GM18520 (cell line): Measurements from ENCODE around the gene TRABD.

Source experiments
- ATAC-seq: cut with Tn5 transposase; IDR thresholded peaks from one replicate; pipeline ENCODE4 v1.9.1; 2021; ENCODE audit not compliant: unreplicated experiment

TRABD gene

DNA sequence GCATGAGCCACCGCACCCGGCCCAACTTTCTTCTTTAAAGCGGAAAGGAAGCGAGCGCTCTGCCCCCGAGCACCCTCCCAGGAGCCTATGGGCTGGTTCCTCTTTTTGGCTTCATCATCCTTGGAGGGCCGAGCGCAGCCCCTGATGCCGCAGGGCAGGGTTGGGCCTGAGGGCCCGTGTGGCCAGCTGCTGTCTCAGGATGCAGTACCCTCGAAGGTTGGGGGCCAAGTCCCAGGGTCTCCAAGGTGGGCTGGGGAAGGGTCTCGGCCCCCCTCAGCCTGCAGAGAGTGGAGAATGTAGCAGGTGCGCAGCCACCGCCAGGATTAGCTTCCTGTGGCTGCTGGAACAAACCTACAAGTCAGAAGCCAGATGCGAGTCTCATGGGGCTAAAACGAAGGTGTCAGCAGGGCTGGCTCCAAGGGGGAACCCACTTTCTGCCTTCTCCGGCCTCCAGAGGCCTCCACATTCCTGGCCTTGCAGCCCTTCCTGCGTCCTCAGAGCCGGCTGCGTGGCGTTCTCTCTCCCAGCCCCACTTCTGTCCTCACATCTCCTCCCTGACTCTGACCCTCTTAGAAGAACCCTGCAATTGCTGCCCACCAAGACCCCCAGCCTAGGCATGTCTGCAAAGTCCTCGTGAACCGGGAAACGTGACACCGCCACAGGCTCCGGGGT lies 12.3 kb upstream of the TRABD start:
- ATAC-seq = no peak

DNA sequence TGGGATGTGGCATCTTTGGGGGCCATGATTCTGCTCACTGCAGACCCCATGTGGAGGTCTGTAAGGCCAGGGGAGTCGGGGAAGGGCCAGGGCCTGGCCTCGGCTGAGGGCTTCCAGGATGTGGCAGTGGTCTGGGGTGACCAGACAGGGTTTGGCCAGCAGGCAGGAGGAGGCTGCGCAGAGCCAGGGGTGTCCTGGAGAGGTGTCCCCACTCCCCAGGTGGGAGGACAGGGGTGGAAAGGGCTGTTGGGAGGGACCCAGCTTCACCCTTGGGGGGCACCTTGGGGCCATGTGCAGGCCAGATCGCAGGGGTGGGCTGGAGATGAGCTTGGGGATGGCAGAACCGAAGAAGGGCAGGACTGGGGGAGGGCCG lies 11.7 kb upstream of the TRABD start:
- no peak for ATAC-seq

DNA sequence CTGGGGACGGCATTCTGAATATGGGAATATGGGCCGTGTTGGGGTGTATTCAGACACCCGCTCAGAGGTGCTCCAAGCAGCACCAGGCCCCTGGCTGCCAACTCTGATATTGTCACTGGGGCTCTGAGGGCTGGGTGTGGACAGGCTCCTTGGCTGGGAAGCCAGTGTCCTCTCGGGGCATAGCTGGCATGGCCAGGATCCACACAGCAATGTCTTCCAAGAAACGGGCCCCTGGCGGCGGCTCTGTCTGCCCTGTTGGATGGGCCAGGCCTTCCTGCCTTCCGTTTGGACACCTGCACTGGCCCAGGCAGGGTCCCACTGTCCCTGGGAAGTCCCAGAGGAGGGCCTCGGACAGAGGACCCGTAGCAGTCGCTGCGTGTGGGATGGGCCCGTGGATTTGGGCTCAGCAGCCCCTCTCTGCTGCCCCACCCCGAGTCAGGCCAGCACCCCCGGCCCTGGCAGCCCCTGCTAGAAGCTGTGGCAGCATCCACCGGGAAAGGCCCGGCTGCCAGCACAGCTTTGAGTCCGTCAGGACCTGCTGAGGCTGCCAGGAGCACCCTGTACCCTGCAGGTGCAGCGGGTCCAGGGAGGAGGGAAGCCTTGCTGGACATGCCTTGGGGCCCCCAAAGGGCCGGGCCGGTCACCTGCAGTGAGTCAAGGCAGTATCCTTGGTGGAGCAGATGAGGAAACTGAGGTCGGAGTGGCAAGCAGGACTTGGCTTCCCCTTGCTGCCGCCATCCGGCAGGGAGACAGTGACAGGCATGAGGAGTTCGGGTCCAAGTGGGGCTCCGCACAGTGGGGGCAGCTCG lies 11.1 kb upstream of the TRABD start:
- no peak for ATAC-seq

DNA sequence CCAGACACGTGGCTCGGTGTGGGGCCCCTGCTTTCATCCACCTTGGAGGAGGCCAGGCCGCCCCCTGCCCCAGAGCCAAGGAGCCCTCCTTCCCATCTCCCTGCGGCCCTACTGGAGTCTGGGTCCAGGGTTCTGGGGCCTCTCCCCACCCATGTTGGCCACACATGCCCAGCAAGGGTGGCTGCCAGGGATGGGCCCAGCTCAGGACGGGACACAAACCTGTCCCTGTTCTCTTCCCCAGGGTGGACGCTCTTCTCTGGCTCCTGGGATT lies 10.6 kb upstream of the TRABD start:
- no peak for ATAC-seq

DNA sequence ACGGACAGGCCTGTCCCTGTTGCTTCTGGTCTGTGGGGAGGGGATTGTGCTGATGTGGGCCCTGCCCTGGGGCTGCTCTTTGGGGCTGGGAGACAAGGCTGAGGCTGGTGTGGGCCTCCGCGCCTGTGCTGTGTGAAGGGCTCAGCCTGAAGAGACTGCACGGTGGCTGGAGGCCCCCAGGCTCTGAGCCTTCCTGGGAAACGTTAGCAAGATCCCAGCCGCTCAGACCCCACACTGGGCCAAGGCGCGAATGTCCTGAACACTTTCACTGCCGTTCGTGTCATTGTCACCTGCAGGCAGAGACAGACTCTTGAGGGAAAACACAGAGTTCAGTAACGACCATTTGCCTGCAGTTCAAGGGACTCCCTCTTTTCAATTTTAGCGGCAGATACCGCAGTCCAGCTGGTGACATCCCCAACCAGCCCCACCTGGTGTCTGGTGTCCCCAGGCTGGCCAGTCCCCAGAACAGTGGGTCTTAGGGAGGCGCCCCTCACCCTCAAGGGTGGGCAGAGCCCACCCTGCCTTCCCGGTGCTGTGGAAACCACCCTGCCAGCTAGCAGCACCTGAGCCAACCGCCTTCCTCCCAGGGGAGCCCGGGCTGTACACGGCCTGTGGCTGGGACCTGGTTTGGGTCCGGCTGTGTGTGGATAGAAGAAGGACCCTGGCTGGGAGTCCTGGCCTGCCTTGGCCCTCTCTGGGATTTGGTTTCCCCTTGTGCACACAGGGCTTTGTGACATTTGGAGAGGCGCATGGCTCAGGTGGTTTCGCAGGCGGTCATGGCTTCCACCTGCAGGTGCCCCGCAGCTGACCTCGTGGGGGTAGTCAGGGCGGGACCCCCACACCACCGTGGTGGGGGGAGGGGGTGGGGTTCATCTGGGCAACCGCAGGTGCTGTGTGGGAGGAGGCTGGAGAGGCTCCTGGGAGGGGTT lies 9.5 kb upstream of the TRABD start:
- no peak for ATAC-seq

DNA sequence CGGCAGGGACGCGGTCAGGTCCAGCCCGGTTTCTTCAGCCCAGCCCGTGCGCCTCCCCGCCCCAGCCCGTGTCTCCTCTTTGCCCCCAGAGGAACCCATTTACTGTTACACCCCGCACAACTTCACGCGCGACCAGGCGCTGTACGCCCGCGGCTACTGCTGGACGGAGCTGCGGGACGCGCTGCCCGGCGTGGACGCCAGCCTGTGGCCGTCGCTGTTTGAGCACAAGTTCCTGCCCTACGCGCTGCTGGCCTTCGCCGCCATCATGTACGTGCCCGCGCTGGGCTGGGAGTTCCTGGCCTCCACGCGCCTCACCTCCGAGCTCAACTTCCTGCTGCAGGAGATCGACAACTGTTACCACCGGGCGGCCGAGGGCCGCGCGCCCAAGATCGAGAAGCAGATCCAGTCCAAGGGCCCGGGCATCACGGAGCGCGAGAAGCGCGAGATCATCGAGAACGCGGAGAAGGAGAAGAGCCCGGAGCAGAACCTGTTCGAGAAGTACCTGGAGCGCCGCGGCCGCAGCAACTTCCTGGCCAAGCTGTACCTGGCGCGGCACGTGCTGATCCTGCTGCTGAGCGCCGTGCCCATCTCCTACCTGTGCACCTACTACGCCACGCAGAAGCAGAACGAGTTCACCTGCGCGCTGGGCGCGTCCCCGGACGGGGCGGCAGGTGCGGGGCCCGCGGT lies 8.7 kb upstream of the TRABD start:
- no peak for ATAC-seq

DNA sequence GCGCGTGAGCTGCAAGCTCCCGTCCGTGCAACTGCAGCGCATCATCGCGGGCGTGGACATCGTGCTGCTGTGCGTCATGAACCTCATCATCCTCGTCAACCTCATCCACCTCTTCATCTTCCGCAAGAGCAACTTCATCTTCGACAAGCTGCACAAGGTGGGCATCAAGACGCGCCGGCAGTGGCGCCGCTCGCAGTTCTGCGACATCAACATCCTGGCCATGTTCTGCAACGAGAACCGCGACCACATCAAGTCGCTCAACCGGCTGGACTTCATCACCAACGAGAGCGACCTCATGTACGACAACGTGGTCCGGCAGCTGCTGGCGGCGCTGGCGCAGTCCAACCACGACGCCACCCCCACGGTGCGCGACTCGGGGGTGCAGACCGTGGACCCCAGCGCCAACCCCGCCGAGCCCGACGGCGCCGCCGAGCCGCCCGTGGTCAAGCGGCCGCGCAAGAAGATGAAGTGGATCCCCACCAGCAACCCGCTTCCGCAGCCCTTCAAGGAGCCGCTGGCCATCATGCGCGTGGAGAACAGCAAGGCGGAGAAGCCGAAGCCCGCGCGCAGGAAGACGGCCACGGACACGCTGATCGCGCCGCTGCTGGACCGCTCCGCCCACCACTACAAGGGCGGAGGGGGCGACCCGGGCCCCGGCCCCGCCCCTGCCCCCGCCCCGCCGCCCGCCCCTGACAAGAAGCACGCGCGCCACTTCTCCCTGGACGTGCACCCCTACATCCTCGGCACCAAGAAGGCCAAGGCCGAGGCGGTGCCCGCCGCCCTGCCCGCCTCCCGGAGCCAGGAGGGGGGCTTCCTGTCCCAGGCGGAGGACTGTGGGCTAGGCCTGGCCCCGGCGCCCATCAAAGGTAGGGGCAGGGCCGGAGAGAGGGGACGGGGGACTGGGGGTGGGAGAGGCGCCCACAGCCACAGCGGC lies 7.9 kb upstream of the TRABD start:
- ATAC-seq = no peak

DNA sequence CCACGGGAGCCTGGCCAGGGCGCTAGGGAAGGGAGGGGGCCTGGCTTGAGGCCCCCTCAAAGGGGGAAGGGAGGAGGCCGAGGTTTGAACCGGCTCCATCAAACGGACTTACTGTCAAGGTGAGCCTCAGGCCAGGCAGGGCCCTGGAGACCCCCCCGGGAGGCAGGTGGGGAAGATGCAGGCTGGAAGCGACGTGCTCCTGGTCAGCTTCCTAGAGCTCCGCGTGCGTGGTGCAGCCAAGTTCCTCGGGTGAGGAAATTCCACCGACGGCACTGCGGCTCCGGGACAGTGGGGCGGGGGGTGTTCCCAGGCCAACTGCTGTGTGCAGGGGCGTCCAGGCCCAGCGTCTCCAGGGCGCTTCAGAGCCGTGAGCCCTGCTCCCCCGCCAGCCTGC lies 7.2 kb upstream of the TRABD start:
- no peak for ATAC-seq

DNA sequence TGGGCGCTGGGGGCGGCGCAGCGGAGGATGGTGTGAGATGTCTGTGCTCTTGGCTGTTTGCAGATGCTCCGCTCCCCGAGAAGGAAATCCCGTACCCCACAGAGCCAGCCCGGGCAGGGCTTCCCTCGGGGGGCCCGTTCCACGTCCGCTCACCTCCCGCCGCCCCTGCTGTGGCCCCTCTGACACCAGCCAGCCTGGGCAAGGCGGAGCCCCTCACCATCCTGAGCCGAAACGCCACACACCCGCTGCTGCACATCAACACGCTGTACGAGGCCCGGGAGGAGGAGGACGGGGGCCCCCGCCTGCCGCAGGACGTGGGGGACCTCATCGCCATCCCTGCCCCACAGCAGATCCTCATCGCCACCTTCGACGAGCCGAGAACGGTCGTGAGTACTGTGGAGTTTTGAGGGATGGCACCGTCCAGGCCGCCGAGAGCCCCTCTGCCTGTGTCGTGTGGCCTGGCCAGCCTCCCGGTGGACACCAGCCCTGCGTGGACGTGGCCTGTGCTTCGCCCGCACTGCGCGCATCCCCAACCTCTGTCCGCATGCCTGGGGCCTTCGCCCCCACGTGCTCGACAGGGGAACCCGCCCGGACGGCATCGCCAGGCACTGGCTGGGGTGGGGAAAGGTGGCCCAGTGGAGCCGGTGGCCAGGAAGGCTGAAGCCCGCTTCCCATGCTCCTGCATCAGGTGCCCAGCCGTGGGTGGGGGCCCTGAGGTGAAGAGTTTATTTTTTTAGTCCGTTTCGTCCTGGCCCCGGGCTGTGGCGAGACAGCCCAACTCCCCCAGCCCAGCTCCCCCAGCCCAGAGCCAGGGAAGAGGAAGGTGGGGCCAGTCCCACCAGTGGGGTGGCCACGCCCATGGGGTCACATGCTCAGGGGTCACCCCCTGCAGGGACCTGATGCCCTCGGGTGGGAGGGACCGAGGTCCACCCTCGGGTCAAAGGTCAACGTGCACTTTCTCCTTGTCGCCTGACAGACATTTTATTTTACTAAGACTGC lies 6.5 kb upstream of the TRABD start:
- no peak for ATAC-seq

DNA sequence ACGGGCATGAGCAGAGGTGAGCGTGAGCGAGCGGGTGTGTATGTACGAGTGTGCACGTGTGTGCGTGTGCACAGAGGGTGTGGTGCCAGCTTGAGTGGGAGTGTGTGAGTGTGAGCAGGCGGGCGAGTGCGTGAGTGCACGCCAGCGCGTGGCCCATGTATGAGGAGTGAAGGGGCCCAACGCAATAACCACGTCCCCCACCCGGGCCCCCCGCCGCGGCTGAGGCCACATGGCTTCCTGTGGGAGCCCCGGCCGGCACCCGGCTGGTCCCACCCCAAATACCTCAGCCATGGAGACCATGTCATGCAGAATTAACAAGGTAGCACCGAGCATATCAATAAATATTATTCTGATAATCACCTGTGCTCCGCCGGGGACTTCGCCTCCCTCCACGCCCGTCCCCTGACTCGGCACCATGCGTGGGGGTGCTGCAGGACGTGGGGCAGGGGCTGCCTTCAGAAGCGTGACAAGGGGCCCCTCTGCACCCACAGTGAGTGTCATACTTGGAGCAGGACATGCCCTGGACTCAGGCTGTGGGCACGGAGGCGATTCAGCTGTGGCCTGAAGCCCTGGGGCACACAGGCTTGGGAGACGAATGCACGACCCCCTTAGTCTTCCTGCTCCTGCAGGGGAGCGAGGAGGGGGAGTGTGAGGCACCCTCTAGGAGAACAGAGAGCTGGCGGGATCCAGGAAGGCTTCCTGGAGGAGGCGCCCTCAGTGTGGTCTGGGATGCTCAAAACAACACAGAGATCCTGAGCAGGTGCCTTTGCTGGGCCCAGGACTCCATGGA lies 5.6 kb upstream of the TRABD start:
- ATAC-seq = no peak

DNA sequence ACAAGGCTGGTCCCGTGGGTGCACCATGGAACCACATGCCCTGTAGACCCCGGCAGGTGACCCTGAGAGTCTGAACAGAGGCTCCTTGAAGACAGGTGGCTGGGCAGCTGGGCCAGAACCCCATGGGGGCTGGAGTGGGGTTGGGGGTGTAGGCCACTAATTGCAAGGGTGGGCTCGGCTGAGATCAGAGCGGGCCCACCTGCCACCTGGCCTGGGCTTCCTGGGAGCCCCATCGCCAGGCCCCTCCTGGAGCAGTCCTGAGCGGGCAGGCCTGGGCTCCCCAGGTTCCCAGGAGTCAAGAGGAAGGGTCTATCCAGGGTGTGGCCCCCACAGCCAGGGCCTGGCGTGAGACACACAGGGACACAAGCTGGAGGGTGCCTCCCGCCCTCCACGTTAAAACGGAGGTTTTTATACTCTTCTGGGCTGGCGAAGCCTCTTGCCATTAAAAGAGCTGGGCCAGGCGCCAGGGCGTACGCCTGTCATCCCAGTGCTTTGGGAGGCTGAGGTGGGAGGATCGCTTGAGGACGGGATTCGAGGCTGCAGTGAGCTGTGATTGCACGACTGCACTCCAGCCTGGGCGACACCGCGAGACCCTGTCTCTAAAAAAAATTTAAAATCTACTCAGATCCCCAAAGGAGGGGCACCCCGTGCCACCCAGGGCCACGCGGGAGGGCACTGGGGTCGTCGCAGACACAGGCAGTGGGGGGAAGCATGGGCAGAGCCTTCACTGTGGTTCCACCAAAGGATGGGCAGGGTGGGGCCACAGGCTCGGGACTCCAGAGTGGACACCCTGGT lies 4.8 kb upstream of the TRABD start:
- ATAC-seq = no peak

DNA sequence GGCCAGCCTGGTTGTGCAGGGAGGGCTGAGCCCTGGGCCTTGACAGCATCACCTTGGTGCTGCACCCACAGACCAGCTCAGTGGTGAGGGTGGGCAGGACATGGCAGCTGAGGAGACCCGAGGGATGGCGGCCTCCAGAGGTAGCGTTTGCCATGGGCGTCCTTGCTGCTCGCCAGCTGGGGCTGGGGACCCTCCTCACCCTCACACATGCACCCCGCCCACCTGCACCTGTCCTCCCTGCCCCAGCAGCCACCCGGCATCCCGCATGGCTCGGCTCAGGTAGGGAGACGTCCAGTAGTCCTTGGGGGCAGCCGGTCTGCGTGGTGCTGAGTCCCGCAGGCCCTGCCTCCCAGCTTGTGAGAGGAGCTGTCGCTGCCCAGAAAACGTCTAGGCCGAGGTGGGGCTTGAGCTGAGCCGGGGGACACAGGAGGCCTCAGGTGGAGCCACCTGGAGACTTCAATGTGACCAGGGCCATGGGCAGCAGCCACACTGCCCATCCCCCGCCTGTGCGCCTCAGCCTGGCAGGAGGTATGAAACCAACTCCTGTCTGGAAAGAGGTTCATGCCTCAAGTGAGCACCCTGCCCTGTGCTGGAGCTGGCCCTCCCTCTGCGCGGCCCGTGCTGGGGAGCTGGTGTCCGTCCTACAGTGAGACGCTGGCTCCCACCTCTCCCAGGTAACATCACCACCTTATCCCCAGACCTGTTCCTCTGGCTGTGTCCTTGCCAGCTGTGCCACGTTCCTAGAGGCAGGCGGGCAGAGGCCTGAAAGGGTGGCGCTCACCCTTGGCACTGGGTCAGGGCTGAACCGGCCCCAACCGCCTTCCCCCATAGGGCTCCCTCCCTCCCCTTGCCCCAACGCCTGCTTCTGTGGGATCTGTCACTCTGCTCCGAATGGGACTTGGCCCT lies 3.3 kb upstream of the TRABD start:
- no peak for ATAC-seq

DNA sequence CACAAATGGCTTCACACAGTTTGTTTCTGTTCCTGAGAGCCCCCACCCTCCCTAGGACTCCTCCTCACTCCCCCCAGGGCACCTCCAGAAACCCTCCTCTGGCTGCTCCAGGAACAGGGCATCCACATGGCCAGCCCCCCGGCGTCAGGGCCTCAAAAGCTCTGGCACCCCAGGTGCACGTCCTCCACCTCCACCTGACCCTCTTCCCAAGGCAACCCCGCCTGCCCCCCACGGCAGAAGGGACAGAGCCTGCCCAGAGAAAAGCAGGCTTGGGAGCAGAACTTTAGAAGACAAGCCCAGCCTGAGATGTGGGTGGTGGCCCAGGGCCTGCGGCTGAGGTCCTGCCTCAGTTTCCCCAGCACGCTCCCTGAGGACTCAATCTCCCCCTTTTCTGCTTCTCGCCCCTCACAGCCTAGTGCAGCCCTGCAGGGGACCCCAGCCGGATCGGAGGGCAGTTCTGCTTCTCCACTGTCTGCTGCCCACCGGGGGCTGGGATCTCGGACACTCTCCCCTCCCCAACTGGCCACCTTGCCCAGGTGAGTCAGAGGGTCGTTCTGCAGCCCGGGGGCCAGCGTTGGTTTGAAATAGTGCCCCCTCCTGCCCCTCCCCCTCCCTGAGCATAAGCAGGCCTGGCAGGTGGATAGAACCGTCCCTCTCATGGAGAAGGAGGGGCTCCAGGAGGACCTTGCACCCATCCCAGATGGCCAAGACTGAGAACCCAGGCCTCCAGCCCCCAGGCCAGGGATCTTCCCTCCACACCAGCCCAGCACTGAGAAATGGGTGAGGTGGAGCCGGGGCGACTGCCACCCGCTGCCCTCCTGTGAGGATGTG lies 2.4 kb upstream of the TRABD start:
- no peak for ATAC-seq

DNA sequence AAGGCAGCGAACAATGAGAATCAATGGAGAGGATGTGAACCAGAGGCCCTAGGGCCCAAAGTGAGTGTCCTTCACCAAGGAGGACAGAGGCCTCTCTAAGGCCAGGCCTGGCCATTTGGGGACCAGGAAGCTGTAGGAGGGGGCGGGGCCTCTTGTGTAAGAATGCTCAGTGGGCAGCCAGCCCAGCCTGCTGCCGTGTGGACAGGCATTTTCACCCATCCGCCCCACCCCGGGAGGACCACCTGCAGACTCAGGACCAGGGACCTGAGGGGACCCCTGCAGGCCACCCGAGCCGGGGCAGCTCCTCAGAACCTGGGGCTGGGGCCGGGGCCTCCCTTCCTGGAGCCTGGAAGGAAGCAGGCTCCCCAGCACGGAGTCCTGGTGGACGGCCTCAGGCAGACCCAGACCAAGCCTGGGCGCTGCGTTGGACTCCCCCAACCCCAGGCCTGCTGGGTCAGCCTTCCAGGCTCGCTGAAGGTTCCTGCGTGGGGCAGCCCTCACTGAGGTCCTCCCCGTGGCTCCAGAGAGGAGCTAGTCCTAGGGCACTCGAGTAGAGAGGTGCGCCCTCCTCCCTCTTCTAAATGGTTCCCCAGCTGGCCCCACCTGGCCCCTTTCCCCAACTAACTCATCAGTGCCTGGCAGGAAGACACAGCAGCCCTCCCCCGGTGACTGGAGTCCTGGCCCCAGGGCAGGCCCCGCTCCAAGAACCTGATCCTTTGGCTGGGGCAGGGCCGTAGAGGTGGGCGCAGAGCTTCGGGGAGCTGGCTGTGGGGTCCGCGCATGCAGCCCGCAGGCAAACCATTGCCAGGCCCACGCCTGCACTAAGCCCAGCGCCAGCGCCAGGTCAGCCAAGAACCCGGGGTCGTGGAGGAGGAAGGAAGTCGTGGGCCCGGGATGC lies 1.5 kb upstream of the TRABD start:
- no peak for ATAC-seq
